ENCODE results near the gene S100A6. TPM values are rescaled to one million over a fixed set of nuclear protein-coding genes. Genes with fewer than 3 reads are reported as not detected.
"Not testable (repeated sequence)": the region's sequence is repeated elsewhere in the genome, so short reads cannot be mapped to it uniquely, and the experiment has no call there.

S100A6 gene
- total RNA-seq, 1 donor from 2014 or later = 21.9 TPM

DNA sequence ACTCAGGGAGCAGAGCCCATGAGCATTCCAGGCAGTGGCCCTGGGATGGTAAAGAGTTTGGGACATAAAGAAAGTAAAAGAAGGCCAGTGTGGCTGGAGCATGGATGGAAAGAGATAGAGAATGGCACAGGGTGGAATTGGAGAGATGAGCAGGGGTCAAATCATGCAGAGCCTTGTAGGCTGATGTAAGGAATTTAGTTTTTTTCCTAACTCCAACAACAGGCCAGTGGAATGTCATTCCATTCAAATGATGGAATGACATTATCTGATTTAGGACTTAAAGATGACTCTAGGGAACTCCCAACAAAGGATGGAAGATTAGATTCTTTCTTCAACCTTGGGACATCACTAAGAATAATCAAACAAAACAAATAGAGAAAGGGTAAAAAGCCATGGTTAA is 42.7 kb upstream of the S100A6 start:
- no peak for DNase-seq (ENCODE audit: extremely low spot score, unreplicated experiment)
- Mint-ChIP-seq H3K9me3 (no peaks in the 10 kb centered on the region), H3K4me1 (ENCODE audit: unreplicated experiment) (peaks cover 8% of the 10 kb centered on the region), H3K4me3 (no peak overlapping the region), H3K27me3 (no peaks in the 10 kb centered on the region), H3K27ac (no peak overlapping the region), H3K36me3 (no peaks in the 10 kb centered on the region)
- TF ChIP-seq, protein P1, sequence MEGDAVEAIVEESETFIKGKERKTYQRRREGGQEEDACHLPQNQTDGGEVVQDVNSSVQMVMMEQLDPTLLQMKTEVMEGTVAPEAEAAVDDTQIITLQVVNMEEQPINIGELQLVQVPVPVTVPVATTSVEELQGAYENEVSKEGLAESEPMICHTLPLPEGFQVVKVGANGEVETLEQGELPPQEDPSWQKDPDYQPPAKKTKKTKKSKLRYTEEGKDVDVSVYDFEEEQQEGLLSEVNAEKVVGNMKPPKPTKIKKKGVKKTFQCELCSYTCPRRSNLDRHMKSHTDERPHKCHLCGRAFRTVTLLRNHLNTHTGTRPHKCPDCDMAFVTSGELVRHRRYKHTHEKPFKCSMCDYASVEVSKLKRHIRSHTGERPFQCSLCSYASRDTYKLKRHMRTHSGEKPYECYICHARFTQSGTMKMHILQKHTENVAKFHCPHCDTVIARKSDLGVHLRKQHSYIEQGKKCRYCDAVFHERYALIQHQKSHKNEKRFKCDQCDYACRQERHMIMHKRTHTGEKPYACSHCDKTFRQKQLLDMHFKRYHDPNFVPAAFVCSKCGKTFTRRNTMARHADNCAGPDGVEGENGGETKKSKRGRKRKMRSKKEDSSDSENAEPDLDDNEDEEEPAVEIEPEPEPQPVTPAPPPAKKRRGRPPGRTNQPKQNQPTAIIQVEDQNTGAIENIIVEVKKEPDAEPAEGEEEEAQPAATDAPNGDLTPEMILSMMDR (conservative IDR thresholded peaks at IDR 0.05) = no peak

DNA sequence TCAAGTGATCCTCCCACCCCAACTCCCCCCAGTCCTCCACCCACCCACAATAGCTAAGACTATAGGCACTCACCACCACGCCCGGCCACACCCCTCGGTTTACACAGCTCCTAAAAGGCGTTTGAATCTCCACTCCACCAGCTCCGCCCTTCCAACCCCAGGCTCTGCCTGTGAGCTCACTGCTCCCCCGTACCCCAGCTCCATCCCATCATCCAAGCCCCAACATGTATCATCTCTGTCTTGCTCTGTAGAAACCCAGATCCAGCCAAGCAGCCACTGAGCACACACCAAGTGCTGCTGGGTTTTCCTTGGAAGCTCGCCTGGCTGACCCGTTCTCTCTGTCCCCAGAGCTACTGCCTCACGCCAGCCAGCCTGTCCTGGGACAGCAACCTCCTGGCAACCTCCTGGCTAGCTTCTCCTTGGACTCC is 41.8 kb upstream of the S100A6 start:
- Mint-ChIP-seq H3K9me3 (no peaks in the 10 kb centered on the region), H3K4me1 (ENCODE audit: unreplicated experiment) (peaks cover 8% of the 10 kb centered on the region), H3K4me3 (no peak overlapping the region), H3K27me3 (no peaks in the 10 kb centered on the region), H3K27ac (no peak overlapping the region), H3K36me3 (no peaks in the 10 kb centered on the region)
- no peak for DNase-seq (ENCODE audit: extremely low spot score, unreplicated experiment)
- TF ChIP-seq, protein P1 (conservative IDR thresholded peaks at IDR 0.05) = no peak

DNA sequence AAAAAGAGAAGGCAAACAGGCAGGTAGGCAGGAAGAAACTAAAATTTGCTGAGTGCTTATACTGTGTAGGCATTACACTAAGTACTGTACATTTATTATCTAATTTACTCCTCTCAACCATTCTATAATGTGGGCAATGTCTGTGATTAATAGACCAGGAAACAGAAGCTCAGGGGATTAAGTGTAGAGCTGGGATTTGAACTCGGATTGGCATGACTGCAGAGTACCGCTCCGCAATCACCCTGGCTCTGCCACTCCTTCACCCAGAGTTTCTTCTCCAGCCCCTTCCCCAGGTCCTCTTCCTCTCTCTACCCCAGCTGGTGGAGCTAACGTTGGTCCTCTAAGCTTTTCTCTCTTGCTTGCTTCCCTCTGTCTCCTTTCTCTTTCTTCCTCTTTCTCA is 41.3 kb upstream of the S100A6 start:
- Mint-ChIP-seq H3K4me3 (no peak overlapping the region), H3K4me1 (ENCODE audit: unreplicated experiment) (peaks cover 8% of the 10 kb centered on the region), H3K27me3 (no peaks in the 10 kb centered on the region), H3K36me3 (no peaks in the 10 kb centered on the region), H3K27ac (no peak overlapping the region), H3K9me3 (no peaks in the 10 kb centered on the region)
- no peak for DNase-seq (ENCODE audit: extremely low spot score, unreplicated experiment)
- TF ChIP-seq, protein P1 (conservative IDR thresholded peaks at IDR 0.05) = no peak

DNA sequence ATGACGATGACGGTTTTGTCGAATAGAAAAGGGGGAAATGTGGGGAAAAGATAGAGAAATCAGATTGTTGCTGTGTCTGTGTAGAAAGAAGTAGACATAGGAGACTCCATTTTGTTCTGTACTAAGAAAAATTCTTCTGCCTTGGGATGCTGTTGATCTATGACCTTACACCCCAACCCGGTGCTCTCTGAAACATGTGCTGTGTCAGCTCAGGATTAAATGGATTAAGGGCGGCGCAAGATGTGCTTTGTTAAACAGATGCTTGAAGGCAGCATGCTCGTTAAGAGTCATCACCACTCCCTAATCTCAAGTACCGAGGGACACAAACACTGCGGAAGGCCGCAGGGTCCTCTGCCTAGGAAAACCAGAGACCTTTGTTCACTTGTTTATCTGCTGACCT is 39.7 kb upstream of the S100A6 start:
- H3K36me3 Mint-ChIP-seq; H3K4me3 Mint-ChIP-seq; H3K27me3 Mint-ChIP-seq; H3K27ac Mint-ChIP-seq; H3K9me3 Mint-ChIP-seq; DNase-seq (ENCODE audit: extremely low spot score, unreplicated experiment): not testable (repeated sequence)
- peaks cover 13% of the 10 kb centered on the region for H3K4me1 Mint-ChIP-seq (ENCODE audit: unreplicated experiment)

DNA sequence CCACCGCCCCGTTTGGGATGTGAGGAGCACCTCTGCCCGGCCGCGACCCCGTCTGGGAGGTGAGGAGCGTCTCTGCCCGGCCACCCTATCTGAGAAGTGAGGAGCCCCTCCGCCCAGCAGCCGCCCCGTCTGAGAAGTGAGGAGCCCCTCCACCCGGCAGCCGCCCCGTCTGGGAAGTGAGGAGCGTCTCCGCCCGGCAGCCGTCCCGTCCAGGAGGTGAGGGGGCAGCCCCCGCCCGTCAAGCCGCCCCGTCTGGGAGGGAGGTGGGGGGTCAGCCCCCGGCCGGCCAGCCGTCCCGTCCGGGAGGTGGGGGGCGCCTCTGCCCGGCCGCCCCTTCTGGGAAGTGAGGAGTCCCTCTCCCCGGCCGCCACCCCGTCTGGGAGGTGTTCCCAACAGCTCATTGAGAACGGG is 39.3 kb upstream of the S100A6 start:
- not testable (repeated sequence) for H3K9me3 Mint-ChIP-seq; H3K27ac Mint-ChIP-seq; H3K27me3 Mint-ChIP-seq; H3K36me3 Mint-ChIP-seq; H3K4me3 Mint-ChIP-seq; DNase-seq (ENCODE audit: extremely low spot score, unreplicated experiment)
- H3K4me1 Mint-ChIP-seq (ENCODE audit: unreplicated experiment) = peaks cover 15% of the 10 kb centered on the region

DNA sequence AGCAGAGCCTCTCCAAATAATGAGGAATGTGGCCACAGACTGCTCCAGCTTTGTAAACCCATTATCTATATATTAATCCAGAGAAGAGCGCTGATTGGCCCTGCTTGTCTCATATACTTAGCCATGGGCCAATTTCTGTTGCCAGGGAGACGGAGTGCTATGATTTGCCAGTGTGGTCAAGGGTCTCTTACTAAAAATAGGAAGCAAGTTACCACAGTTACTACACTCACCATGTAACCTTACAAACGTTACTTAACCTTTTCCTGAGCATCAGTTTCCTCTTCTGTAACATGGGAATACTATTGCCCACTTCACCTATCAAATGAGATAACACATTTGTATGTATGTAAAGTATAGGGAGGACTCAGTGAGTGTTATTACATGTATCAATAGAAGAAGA is 37.6 kb upstream of the S100A6 start:
- H3K4me1 Mint-ChIP-seq (ENCODE audit: unreplicated experiment) = peaks cover 24% of the 10 kb centered on the region
- H3K9me3 Mint-ChIP-seq = no peaks in the 10 kb centered on the region
- H3K36me3 Mint-ChIP-seq = no peaks in the 10 kb centered on the region
- H3K27me3 Mint-ChIP-seq = no peaks in the 10 kb centered on the region
- H3K27ac Mint-ChIP-seq = peak overlapping the region; percentile 37
- no peak overlapping the region for H3K4me3 Mint-ChIP-seq
- DNase-seq (ENCODE audit: extremely low spot score, unreplicated experiment) = no peak
- TF ChIP-seq, protein P1 (conservative IDR thresholded peaks at IDR 0.05) = no peak

DNA sequence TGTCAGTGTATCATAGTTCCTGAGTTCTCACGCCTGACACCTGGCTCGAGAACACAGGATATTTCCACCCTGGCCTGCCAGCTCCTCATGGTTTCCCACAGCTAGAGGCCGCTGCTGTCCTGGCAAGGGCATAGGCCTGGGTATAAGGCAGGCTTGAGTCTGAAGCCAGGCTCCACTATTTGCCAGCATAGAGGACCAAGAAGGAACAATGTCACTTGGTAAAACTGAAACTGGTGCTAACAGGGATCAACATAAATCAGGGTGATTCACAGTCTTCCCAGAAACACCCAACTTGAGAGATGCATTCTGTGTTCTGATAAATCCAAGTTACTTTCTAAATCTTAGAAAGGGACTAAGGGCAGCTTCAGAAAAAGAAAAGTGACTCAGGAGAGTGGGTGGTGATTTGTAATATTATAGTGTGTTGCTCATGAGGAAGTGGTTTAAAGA is 36.8 kb upstream of the S100A6 start:
- Mint-ChIP-seq H3K27ac (peak overlapping the region; percentile 37), H3K4me3 (no peak overlapping the region), H3K27me3 (no peaks in the 10 kb centered on the region), H3K4me1 (ENCODE audit: unreplicated experiment) (peaks cover 29% of the 10 kb centered on the region), H3K9me3 (no peaks in the 10 kb centered on the region), H3K36me3 (no peaks in the 10 kb centered on the region)
- TF ChIP-seq, protein P1 (conservative IDR thresholded peaks at IDR 0.05) = peak; percentile 70
- no peak for DNase-seq (ENCODE audit: extremely low spot score, unreplicated experiment)
